Stimulated activated CD4-positive, alpha-beta T cell treated with anti-CD3 and anti-CD28 coated beads, Interleukin-4, amount 100 ng/mL, for 1 hour (primary cell): Measurements from ENCODE around the gene UBE2QL1.

Experiments used
- DNase-seq: peaks from one replicate; pipeline ENCODE4 v3.0.0-alpha.2; 2020

The UBE2QL1 gene

DNA sequence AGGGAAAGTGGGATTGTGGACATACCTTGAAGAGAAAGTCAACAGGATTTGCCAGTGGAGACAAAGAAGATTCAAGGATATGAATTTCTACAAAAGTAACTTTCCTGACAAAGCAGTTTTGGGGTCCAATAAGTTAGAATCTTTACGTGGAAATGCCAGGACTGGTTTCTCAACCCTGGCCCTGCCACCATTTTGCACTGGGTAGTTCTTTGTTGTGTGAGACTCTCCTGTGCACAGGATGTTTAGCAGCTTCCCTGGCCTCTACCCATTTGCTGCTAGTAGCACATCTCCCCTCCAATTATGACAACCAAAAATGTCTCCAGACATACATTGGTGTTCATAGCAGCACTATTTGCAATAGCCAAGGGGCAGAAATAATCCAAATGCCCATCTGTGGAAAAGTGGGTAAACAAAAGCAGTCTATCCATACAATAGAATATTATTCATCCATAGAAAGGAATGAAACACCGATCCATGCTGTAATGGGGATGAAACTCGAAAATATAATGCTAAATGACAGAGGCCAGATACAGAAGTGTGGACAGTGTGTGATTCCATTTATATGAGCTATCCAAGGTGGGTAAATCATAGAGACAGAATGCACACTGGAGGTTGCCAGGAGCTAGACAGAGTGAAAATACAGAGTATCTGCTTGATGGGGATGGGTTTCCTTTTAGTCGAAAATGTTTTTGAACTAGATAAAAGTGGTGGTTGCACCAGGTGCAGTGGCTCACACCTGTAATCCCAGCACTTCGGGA is 92.8 kb downstream of the UBE2QL1 start:
- no peak for DNase-seq

DNA sequence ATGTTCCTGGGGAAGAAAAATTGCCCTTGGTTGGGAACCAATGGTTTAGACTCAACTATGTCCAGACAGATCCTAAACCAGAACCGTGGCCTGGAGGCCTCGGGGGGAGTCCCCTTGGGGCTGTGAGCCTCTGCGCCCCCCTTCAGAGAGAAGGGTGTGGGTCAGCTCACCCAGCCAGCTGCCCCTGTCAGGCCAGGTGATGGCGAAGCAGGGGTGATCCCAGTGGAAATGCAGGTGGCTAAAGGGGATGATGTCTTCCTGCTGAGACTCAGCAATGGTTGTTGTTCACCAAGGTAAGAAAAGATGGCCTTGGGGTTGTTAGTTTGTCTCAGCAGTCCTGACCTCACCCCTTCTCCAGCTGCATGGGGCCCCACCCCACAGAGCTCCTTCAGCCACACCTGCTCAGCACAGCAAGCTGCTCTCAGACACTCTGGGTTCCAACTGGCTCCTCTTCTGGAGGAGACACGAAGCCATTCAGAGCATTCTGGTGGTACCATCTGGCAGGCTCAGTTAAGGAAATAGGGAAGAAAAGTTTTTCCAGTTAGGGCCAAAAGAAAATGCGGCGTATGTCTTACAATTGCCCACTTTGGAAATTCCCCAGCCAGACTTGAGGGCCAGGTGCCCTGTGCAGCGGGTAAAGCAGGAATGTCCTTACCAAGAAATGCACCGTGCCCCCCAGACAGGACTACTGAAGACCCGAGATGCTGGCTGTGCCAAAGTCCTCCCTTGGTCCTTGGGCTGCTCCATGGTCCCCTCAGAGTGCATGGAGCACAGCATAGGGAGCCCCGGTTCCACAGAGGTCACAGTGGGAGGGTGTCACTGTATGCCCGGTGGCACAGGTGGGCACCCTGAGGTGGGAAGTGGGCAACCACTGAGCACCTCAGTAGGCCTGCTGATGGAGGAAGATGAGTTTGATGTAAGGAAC is 94.0 kb downstream of the UBE2QL1 start:
- DNase-seq: no peak

DNA sequence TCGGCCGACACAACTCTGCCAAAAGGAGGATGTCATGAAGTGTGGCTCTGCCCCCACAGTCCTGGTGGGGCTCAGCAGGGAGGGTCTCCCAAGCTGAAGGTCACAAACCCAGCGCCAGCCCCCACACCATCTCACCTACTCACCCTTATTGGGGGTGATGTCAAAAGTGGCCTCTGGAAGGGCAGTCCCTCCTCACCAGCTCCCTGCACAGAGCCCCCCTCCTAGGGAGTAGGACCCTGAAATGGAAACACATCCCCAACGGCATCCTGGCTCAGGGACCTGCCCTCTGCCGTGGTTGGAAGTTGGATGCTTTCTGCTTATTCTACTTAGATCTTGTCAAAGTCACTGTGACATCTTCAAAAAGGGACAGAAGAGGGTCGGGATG is 94.7 kb downstream of the UBE2QL1 start:
- no peak for DNase-seq

DNA sequence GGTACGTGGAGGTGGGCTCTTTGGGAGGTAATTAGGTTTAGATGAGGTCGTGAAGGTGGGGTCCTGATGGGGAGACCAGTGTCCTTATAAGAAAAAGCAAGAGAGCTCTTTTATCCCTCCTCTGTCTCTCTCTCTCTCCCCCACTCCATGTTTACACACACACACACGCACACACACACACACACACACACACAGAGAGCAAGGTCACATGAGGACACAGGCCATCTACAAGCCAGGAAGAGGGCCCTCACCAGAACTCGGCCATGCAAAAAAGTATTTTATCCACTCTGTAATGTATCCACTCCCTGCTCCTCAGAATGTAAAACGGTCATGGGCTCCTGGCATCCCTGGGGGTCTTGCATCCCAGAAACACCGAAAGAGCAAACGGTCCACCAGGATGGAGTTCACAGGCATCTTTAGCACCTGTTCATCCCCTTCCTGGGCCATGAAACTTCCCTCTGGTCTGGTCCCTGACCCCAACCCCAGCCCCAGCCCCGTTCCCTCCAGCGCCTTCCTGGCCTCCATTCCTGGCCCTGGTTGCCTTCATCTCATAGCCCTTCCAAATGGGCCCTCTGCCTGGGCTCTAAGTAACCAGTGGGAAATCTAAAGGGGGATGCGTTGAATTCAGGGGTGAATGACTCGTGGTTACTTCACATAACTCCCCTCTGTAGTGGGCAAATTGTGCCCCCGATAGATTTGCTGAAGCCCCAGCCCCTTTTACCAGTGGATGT is 95.3 kb downstream of the UBE2QL1 start:
- no peak for DNase-seq
